ACHN (cell line): ENCODE data around the gene LDLRAD4.

ENCODE experiments used
- DNase-seq: peaks from one replicate; pipeline ENCODE4 v3.0.0-alpha.2; 2015
- in situ Hi-C: cut with HindIII; loops from 2 replicates; pipeline ENCODE4 v1.10.0; 2017; ENCODE audit warnings: low sequenced_read_pairs, low pct_ligation_motif_present, low pct_unique_long_range_greater_than_20kb

LDLRAD4 gene

GRCh38 chr18:13240060-13240725 lies 21.6 kb downstream of the LDLRAD4 start:
- DNase-seq = no peak
- in situ Hi-C loops = no loop called here

- no peak for DNase-seq
Observed at GRCh38 chr18:13241083-13241892, 22.7 kb downstream of the LDLRAD4 start.

GRCh38 chr18:13241893-13242175 lies 23.3 kb downstream of the LDLRAD4 start:
- in situ Hi-C loops = no loop called here
- DNase-seq = no peak

More at GRCh38 chr18:13241083-13241892, 22.7 kb downstream of the LDLRAD4 start:
- in situ Hi-C loops = no loop called here

GRCh38 chr18:13242797-13243196 lies 24.2 kb downstream of the LDLRAD4 start:
- no peak for DNase-seq
- in situ Hi-C loops = no loop called here

GRCh38 chr18:13243363-13243762 lies 24.8 kb downstream of the LDLRAD4 start:
- in situ Hi-C loops = no loop called here
- no peak for DNase-seq

- no peak for DNase-seq
- in situ Hi-C loops = no loop called here
Observed at GRCh38 chr18:13244135-13244534, 25.6 kb downstream of the LDLRAD4 start.

GRCh38 chr18:13245481-13246000 lies 27.0 kb downstream of the LDLRAD4 start:
- in situ Hi-C loops = no loop called here
- no peak for DNase-seq

- in situ Hi-C loops = no loop called here
- DNase-seq = no peak
Observed at GRCh38 chr18:13246121-13246520, 27.6 kb downstream of the LDLRAD4 start.

GRCh38 chr18:13246591-13246990 lies 28.0 kb downstream of the LDLRAD4 start:
- in situ Hi-C loops = no loop called here
- DNase-seq = no peak

GRCh38 chr18:13247506-13247905 lies 28.9 kb downstream of the LDLRAD4 start:
- no peak for DNase-seq
- in situ Hi-C loops = no loop called here

- DNase-seq = no peak
- in situ Hi-C loops = no loop called here
Observed at GRCh38 chr18:13252686-13253410, 34.3 kb downstream of the LDLRAD4 start.

GRCh38 chr18:13253786-13254688 lies 35.5 kb downstream of the LDLRAD4 start:
- in situ Hi-C loops = no loop called here
- DNase-seq = no peak

- in situ Hi-C loops = no loop called here
Observed at GRCh38 chr18:13254971-13255927, 36.7 kb downstream of the LDLRAD4 start.

GRCh38 chr18:13256444-13257305 lies 38.1 kb downstream of the LDLRAD4 start:
- in situ Hi-C loops = no loop called here
- no peak for DNase-seq

More at GRCh38 chr18:13254971-13255927, 36.7 kb downstream of the LDLRAD4 start:
- no peak for DNase-seq

GRCh38 chr18:13257361-13257980 lies 38.9 kb downstream of the LDLRAD4 start:
- no peak for DNase-seq
- in situ Hi-C loops = no loop called here

- in situ Hi-C loops = no loop called here
- no peak for DNase-seq
Observed at GRCh38 chr18:13258921-13259320, 40.4 kb downstream of the LDLRAD4 start.
